Measurements from ENCODE around the gene BCKDK. TPM values are rescaled to one million over a fixed set of nuclear protein-coding genes. Genes with fewer than 3 reads are reported as not detected.

Gene BCKDK
- total and polyA plus RNA-seq, 2 of the 8 experiments (the other 6 are each of a cell fraction or from before 2014, with no cell fraction given): 49.6 to 77.1 TPM

DNA sequence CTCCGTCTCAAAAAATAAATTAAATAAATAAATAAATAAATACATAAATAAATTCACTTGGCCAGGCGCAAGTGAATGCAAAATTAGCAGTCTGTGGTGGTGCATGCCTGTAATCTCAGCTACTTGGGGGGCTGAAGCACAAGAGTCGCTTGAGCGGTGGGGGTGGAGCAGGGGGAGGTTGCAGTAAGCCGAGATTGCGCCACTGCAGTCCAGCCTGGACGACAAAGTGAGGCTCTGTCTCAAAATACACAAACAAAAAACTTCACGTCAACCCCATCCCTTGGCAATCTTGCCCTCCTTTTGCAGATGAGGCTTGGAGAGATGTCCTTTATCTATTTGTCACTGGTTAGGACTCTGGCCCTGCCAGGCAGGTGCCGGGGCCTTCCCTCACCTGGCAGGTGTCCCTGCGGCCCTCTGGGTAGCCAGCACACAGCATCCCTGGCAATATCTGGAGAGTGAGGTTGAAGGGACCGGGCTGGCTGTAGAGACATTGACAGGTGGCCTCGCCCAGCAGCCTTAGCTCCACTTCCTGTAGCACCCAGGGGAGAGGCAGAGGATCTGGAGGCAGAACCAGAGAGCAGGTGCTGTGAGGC, 37.3 kb downstream of the BCKDK start (continued):
- TF ChIP-seq SIRT6 (IDR thresholded peaks at IDR 0.05; ENCODE audit: low read length) (no peak), SAP30 (IDR thresholded peaks at IDR 0.05; ENCODE audit: insufficient read depth, insufficient replicate concordance, low read length) (no peak)
- TF ChIP-seq, protein P1, sequence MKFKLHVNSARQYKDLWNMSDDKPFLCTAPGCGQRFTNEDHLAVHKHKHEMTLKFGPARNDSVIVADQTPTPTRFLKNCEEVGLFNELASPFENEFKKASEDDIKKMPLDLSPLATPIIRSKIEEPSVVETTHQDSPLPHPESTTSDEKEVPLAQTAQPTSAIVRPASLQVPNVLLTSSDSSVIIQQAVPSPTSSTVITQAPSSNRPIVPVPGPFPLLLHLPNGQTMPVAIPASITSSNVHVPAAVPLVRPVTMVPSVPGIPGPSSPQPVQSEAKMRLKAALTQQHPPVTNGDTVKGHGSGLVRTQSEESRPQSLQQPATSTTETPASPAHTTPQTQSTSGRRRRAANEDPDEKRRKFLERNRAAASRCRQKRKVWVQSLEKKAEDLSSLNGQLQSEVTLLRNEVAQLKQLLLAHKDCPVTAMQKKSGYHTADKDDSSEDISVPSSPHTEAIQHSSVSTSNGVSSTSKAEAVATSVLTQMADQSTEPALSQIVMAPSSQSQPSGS (IDR thresholded peaks at IDR 0.05; ENCODE audit: low read length): no peak
